Left lobe of liver (tissue), 2 donors: ENCODE data around the gene ADAM11. TPM values are rescaled to one million over a fixed set of nuclear protein-coding genes. Genes with fewer than 3 reads are reported as not detected.

Experiments
- ATAC-seq: fragments of 200-7000 bp; cut with Tn5 transposase; one replicate; pipeline ENCODE4 v1.9.1; 2020; ENCODE audit warnings: mild to moderate bottlenecking, moderate library complexity
- DNase-seq: peaks from one replicate; pipeline ENCODE4 v3.0.0-alpha.2; 2020; ENCODE audit warnings: low spot score
- total RNA-seq: library from RNA; stranded (reverse); gene quantifications from one replicate; pipeline ENCODE4 v1.2.1, GENCODE V29; 2021
- donor health status: DM: no; HTN: no; CAD: no; lungs with moderate emphysema.
- donor health status: DM: no; HTN: yes; CAD: no.

Gene ADAM11
- total RNA-seq, 1 donor from 2014 or later, result 0.13 TPM

- peak; percentile 86 for DNase-seq
- peak; percentile 81 for ATAC-seq
These were observed 15.7 kb downstream of the ADAM11 start for GRCh38 chr17:44774271-44775135.

GRCh38 chr17:44775136-44775837 lies 16.5 kb downstream of the ADAM11 start:
- ATAC-seq (peak; percentile 90), DNase-seq (peak; percentile 97)

- peak; percentile 12 for ATAC-seq
These were observed 17.2 kb downstream of the ADAM11 start for GRCh38 chr17:44775838-44776621.

GRCh38 chr17:44776628-44777393 lies 18.0 kb downstream of the ADAM11 start:
- ATAC-seq (no peak), DNase-seq (no peak)

More at GRCh38 chr17:44775838-44776621, 17.2 kb downstream of the ADAM11 start:
- no peak for DNase-seq

- DNase-seq (no peak), ATAC-seq (no peak)
These were observed 18.9 kb downstream of the ADAM11 start for GRCh38 chr17:44777394-44778348.

- ATAC-seq (no peak), DNase-seq (no peak)
These were observed 19.9 kb downstream of the ADAM11 start for GRCh38 chr17:44778656-44779210.

- DNase-seq (peak; percentile 73), ATAC-seq (peak; percentile 54)
These were observed 20.6 kb downstream of the ADAM11 start for GRCh38 chr17:44779211-44780025.

GRCh38 chr17:44780161-44780560 lies 21.4 kb downstream of the ADAM11 start:
- no peak for DNase-seq
- ATAC-seq, result no peak

GRCh38 chr17:44780845-44781480 lies 22.2 kb downstream of the ADAM11 start:
- DNase-seq, result no peak
- no peak for ATAC-seq

GRCh38 chr17:44781551-44782325 lies 22.9 kb downstream of the ADAM11 start:
- DNase-seq (no peak), ATAC-seq (no peak)

GRCh38 chr17:44782326-44782850 lies 23.6 kb downstream of the ADAM11 start:
- no peak for ATAC-seq
- DNase-seq, result no peak

GRCh38 chr17:44785921-44786320 lies 27.1 kb downstream of the ADAM11 start:
- ATAC-seq (no peak), DNase-seq (no peak)

GRCh38 chr17:44786551-44787081 lies 27.8 kb downstream of the ADAM11 start:
- ATAC-seq (no peak), DNase-seq (no peak)

- no peak for DNase-seq
- ATAC-seq, result no peak
These were observed 28.6 kb downstream of the ADAM11 start for GRCh38 chr17:44787271-44787940.

GRCh38 chr17:44788139-44788538 lies 29.4 kb downstream of the ADAM11 start:
- DNase-seq, result no peak
- ATAC-seq, result no peak

GRCh38 chr17:44792276-44792675 lies 33.5 kb downstream of the ADAM11 start:
- ATAC-seq, result no peak
- no peak for DNase-seq
